Astrocyte (in vitro differentiated cells and primary cell): ENCODE measurements around the gene TPM2. TPM values are rescaled to one million over a fixed set of nuclear protein-coding genes. Genes with fewer than 3 reads are reported as not detected.

Experiments used
- DNase-seq: peaks from one replicate; pipeline ENCODE4 v3.0.0-alpha.2; 2010; ENCODE audit warnings: low read depth
- FAIRE-seq: peaks from 2 replicates; lab custom pipeline; 2011; peaks lifted over from hg19 to GRCh38; lab: Jason Lieb, UNC
- H2AFZ ChIP-seq: 2 replicates; pipeline ENCODE4 v1.6.0; 2012; ENCODE audit warnings: low read depth, low read length, inconsistent platforms
- H3K27ac ChIP-seq: 2 replicates; pipeline ENCODE4 v1.5.1; 2011; ENCODE audit warnings: low read depth, low read length, inconsistent platforms
- H3K27me3 ChIP-seq: 2 replicates; pipeline ENCODE4 v1.6.0; 2011; ENCODE audit warnings: low read length, inconsistent platforms; ENCODE audit not compliant: insufficient read depth
- H3K36me3 ChIP-seq: 2 replicates; pipeline ENCODE4 v1.5.1; 2011; ENCODE audit warnings: low read length, inconsistent platforms; ENCODE audit not compliant: insufficient read depth
- H3K4me1 ChIP-seq: 2 replicates; pipeline ENCODE4 v1.5.1; 2011; ENCODE audit warnings: low read length, inconsistent platforms; ENCODE audit not compliant: insufficient read depth
- H3K4me2 ChIP-seq: 2 replicates; pipeline ENCODE4 v1.6.0; 2012; ENCODE audit warnings: low read length, inconsistent platforms
- H3K4me3 ChIP-seq: 2 replicates; pipeline ENCODE4 v1.5.1; 2011; ENCODE audit warnings: low read depth, mild to moderate bottlenecking, low read length, inconsistent platforms; ENCODE audit not compliant: insufficient read depth
- H3K79me2 ChIP-seq: 2 replicates; pipeline ENCODE4 v1.6.0; 2012; ENCODE audit warnings: mild to moderate bottlenecking, low read length, inconsistent platforms; ENCODE audit not compliant: insufficient read depth
- H3K9ac ChIP-seq: 2 replicates; pipeline ENCODE4 v1.6.0; 2012; ENCODE audit warnings: mild to moderate bottlenecking, low read length, inconsistent platforms
- H3K9me3 ChIP-seq: 2 replicates; pipeline ENCODE4 v1.5.1; 2012; ENCODE audit warnings: low read depth, mild to moderate bottlenecking, low read length, inconsistent platforms; ENCODE audit not compliant: insufficient read depth
- H4K20me1 ChIP-seq: 2 replicates; pipeline ENCODE4 v1.6.0; 2012; ENCODE audit warnings: low read length, inconsistent platforms; ENCODE audit not compliant: insufficient read depth
- H3K27ac Mint-ChIP-seq: one replicate; pipeline ENCODE4 v1.8.0; 2021; ENCODE audit warnings: mild to moderate bottlenecking, mixed read lengths; ENCODE audit not compliant: unreplicated experiment
- H3K27me3 Mint-ChIP-seq: one replicate; pipeline ENCODE4 v1.8.0; 2021; ENCODE audit warnings: low read depth, mixed read lengths; ENCODE audit not compliant: unreplicated experiment
- H3K36me3 Mint-ChIP-seq: one replicate; pipeline ENCODE4 v1.8.0; 2021; ENCODE audit warnings: low read depth, mixed read lengths; ENCODE audit not compliant: unreplicated experiment
- H3K4me1 Mint-ChIP-seq: one replicate; pipeline ENCODE4 v1.8.0; 2021; ENCODE audit warnings: low read depth, mixed read lengths; ENCODE audit not compliant: unreplicated experiment
- H3K4me3 Mint-ChIP-seq: one replicate; pipeline ENCODE4 v1.8.0; 2021; ENCODE audit warnings: mild to moderate bottlenecking, moderate library complexity, mixed read lengths; ENCODE audit not compliant: unreplicated experiment
- H3K9me3 Mint-ChIP-seq: one replicate; pipeline ENCODE4 v1.8.0; 2021; ENCODE audit warnings: mild to moderate bottlenecking, mixed read lengths; ENCODE audit not compliant: unreplicated experiment
- CTCF ChIP-seq: IDR thresholded peaks from 2 replicates; pipeline ENCODE4 v1.5.1; 2011; ENCODE audit warnings: low read depth, mild to moderate bottlenecking, inconsistent platforms, low read length, moderate library complexity; ENCODE audit not compliant: insufficient read depth
- EZH2 ChIP-seq: IDR thresholded peaks from 2 replicates; pipeline ENCODE4 v1.6.1; 2012; ENCODE audit warnings: mild to moderate bottlenecking, low read length, inconsistent platforms; ENCODE audit not compliant: insufficient read depth
- total RNA-seq: library from RNA; stranded (reverse); gene quantifications from 2 replicates; pipeline ENCODE4 v1.2.1, GENCODE V29; 2021

The TPM2 gene
- total RNA-seq, 1 donor from 2014 or later = 2,001 TPM

GRCh38 chr9:35698231-35698630 lies 8.5 kb upstream of the TPM2 start:
- no peak overlapping the region for H3K4me3 ChIP-seq
- no peak overlapping the region for H3K27ac ChIP-seq
- Mint-ChIP-seq H3K4me1 (peaks cover 2% of the 10 kb centered on the region), H3K4me3 (no peak overlapping the region), H3K9me3 (no peaks in the 10 kb centered on the region), H3K27me3 (no peaks in the 10 kb centered on the region), H3K36me3 (peaks cover 27% of the 10 kb centered on the region), H3K27ac (no peak overlapping the region)
- no peak overlapping the region for H2AFZ ChIP-seq
- H3K36me3 ChIP-seq = peaks cover 73% of the 10 kb centered on the region
- no peaks in the 10 kb centered on the region for H3K9me3 ChIP-seq
- peaks cover 71% of the 10 kb centered on the region for H4K20me1 ChIP-seq
- H3K4me2 ChIP-seq = no peak overlapping the region
- no peak overlapping the region for H3K9ac ChIP-seq
- no peak for DNase-seq
- FAIRE-seq = no peak
- TF ChIP-seq CTCF (no peak), EZH2 (no peak)
- peaks cover 23% of the 10 kb centered on the region for H3K79me2 ChIP-seq
- no peaks in the 10 kb centered on the region for H3K27me3 ChIP-seq
- H3K4me1 ChIP-seq = peaks cover 13% of the 10 kb centered on the region

- Histone ChIP-seq H4K20me1 (peaks cover 64% of the 10 kb centered on the region), H3K4me2 (no peak overlapping the region), H3K9ac (no peak overlapping the region), H3K79me2 (peaks cover 23% of the 10 kb centered on the region), H3K36me3 (peaks cover 65% of the 10 kb centered on the region), H2AFZ (no peak overlapping the region), H3K9me3 (no peaks in the 10 kb centered on the region), H3K4me1 (peaks cover 13% of the 10 kb centered on the region), H3K27me3 (no peaks in the 10 kb centered on the region), H3K4me3 (no peak overlapping the region), H3K27ac (no peak overlapping the region)
- DNase-seq = no peak
- FAIRE-seq = no peak
- Mint-ChIP-seq H3K4me1 (peaks cover 2% of the 10 kb centered on the region), H3K36me3 (peaks cover 21% of the 10 kb centered on the region), H3K9me3 (no peaks in the 10 kb centered on the region), H3K27ac (no peak overlapping the region), H3K4me3 (no peak overlapping the region), H3K27me3 (no peaks in the 10 kb centered on the region)
- TF ChIP-seq CTCF (no peak), EZH2 (no peak)
Observed at GRCh38 chr9:35697486-35697885, 7.8 kb upstream of the TPM2 start.

- no peak for TF ChIP-seq EZH2
- peak; percentile 88 for TF ChIP-seq CTCF
Observed at GRCh38 chr9:35696520-35697215, 6.9 kb upstream of the TPM2 start.

More at GRCh38 chr9:35696520-35697215, 6.9 kb upstream of the TPM2 start:
- H4K20me1 ChIP-seq = peaks cover 59% of the 10 kb centered on the region
- no peak for DNase-seq
- Mint-ChIP-seq H3K4me1 (peaks cover 2% of the 10 kb centered on the region), H3K27me3 (no peaks in the 10 kb centered on the region), H3K4me3 (peak overlapping the region; percentile 40), H3K36me3 (peaks cover 21% of the 10 kb centered on the region), H3K9me3 (no peaks in the 10 kb centered on the region), H3K27ac (peak overlapping the region; percentile 75)
- H3K79me2 ChIP-seq = peaks cover 18% of the 10 kb centered on the region
- H3K27me3 ChIP-seq = no peaks in the 10 kb centered on the region
- no peak overlapping the region for H3K27ac ChIP-seq
- H3K4me3 ChIP-seq = no peak overlapping the region
- H3K9ac ChIP-seq = no peak overlapping the region
- H3K4me2 ChIP-seq = no peak overlapping the region
- no peaks in the 10 kb centered on the region for H3K9me3 ChIP-seq
- H3K4me1 ChIP-seq = peaks cover 14% of the 10 kb centered on the region
- peaks cover 59% of the 10 kb centered on the region for H3K36me3 ChIP-seq
- no peak overlapping the region for H2AFZ ChIP-seq
- no peak for FAIRE-seq
